HCT116 (cell line): ENCODE measurements around the gene CELA3B. TPM values are rescaled to one million over a fixed set of nuclear protein-coding genes. Genes with fewer than 3 reads are reported as not detected.

Experiments
- ATAC-seq: fragments of 200-7000 bp; cut with Tn5 transposase; 2 replicates; pipeline ENCODE4 v1.9.1; 2020; ENCODE audit warnings: mild to moderate bottlenecking, moderate library complexity
- BruUV-seq: library from RNA; stranded (reverse); fragments of 400-500 nt; replicated peaks from 2 replicates; lab custom pipeline; 2021; lab: Mats Ljungman, UMichigan
- CTCF ChIA-PET: fragments of 300-600 bp; sonication (Branson Sonifier 250); formaldehyde crosslinking; loops from one replicate; lab custom pipeline; 2021; ENCODE audit warnings: antibody characterized with exemption; lab: Charles Lee
- POLR2A ChIA-PET: fragments of 300-600, 350-600 bp; sonication (Branson Sonifier 250); formaldehyde crosslinking; loops from one replicate; lab custom pipeline; 2021; ENCODE audit warnings: antibody characterized with exemption; lab: Charles Lee
- RAD21 ChIA-PET, 2 experiments: fragments of 300-600 bp; sonication (Branson Sonifier 250); formaldehyde crosslinking; loops; one replicate each; lab custom pipeline; 2023; ENCODE audit warnings: low total read pairs in 2 of 2; ENCODE audit not compliant: uncharacterized antibody in 2 of 2, unreplicated experiment in 2 of 2, low non-redundant PET in 1 of 2; lab: Charles Lee
- DNase-seq: peaks from one replicate; pipeline ENCODE4 v3.0.0-alpha.2; 2010; ENCODE audit warnings: low read depth, low spot score
- H2AFZ ChIP-seq: fragments of 200-600 bp; shearing (Covaris generic), sonication (generic); 2 replicates; pipeline ENCODE4 v1.6.1; 2017; ENCODE audit warnings: low read depth, mixed run types, mixed read lengths, antibody characterized with exemption, low read length; ENCODE audit not compliant: poor library complexity, severe bottlenecking
- H3K27ac ChIP-seq: 2 replicates; pipeline ENCODE4 v1.5.1; 2012; ENCODE audit warnings: low read depth, low read length
- H3K27me3 ChIP-seq: fragments of 200-600 bp; sonication (generic); 2 replicates; pipeline ENCODE4 v1.6.1; 2016; ENCODE audit warnings: mixed run types, low read length, mixed read lengths; ENCODE audit not compliant: insufficient read depth
- H3K36me3 ChIP-seq, 2 experiments: fragments of 200-500 bp in 1 of 2; fragments of 200-600 bp in 1 of 2; sonication (Bioruptor generic) in 1 of 2; sonication (generic) in 1 of 2; 2 replicates each; pipeline versions ENCODE4 v1.5.1 to v1.6.1; 2014 to 2016; ENCODE audit warnings: low read length in 2 of 2, inconsistent platforms in 1 of 2, mixed read lengths in 1 of 2, mixed run types in 1 of 2; ENCODE audit not compliant: insufficient read depth in 2 of 2, control insufficient read depth in 1 of 2
- H3K4me1 ChIP-seq, 2 experiments: fragments of 200-600 bp in 1 of 2; sonication (generic) in 1 of 2; 2 replicates each; pipeline versions ENCODE4 v1.5.1 to v1.6.1; 2012 to 2017; ENCODE audit warnings: low read length in 2 of 2, inconsistent platforms in 1 of 2, mild to moderate bottlenecking in 1 of 2, mixed read lengths in 1 of 2, mixed run types in 1 of 2, moderate library complexity in 1 of 2; ENCODE audit not compliant: insufficient read depth in 2 of 2, control insufficient read depth in 1 of 2
- H3K4me2 ChIP-seq: fragments of 200-600 bp; sonication (generic); 2 replicates; pipeline ENCODE4 v1.6.1; 2017; ENCODE audit warnings: mixed run types, low read length, mixed read lengths
- H3K4me3 ChIP-seq, 2 experiments: fragments of 200-600 bp in 1 of 2; sonication (generic) in 1 of 2; replicated peaks in 1 of 2; 2 replicates each; pipeline ENCODE4 v1.5.1; 2011 to 2016; ENCODE audit warnings: low read length in 2 of 2, control low read depth in 1 of 2, low read depth in 1 of 2, mild to moderate bottlenecking in 1 of 2, mixed read lengths in 1 of 2, mixed run types in 1 of 2
- H3K79me2 ChIP-seq: fragments of 200-600 bp; sonication (generic); 2 replicates; pipeline ENCODE4 v1.6.1; 2017; ENCODE audit warnings: mild to moderate bottlenecking, mixed run types, low read length, moderate library complexity, mixed read lengths; ENCODE audit not compliant: insufficient read depth
- H3K9ac ChIP-seq: fragments of 200-600 bp; sonication (generic); 2 replicates; pipeline ENCODE4 v1.6.1; 2016; ENCODE audit warnings: low read length, mixed read lengths
- H3K9me2 ChIP-seq: fragments of 200-600 bp; sonication (generic), shearing (Covaris generic); 2 replicates; pipeline ENCODE4 v1.6.1; 2017; ENCODE audit warnings: mixed run types, mild to moderate bottlenecking, moderate library complexity; ENCODE audit not compliant: insufficient read depth
- H3K9me3 ChIP-seq, 2 experiments: fragments of 200-500 bp in 1 of 2; fragments of 200-600 bp in 1 of 2; sonication (Bioruptor generic) in 1 of 2; sonication (generic) in 1 of 2; 2 replicates each; pipeline ENCODE4 v1.6.1; 2014 to 2017; ENCODE audit warnings: low read length in 2 of 2, mixed read lengths in 2 of 2, inconsistent platforms in 1 of 2, low read depth in 1 of 2, mild to moderate bottlenecking in 1 of 2, mixed run types in 1 of 2, moderate library complexity in 1 of 2; ENCODE audit not compliant: control insufficient read depth in 1 of 2, insufficient read depth in 1 of 2
- H4K20me1 ChIP-seq: fragments of 200-600 bp; sonication (generic), shearing (Covaris generic); 2 replicates; pipeline ENCODE4 v1.6.1; 2017; ENCODE audit warnings: mixed run types, mild to moderate bottlenecking, moderate library complexity; ENCODE audit not compliant: insufficient read depth
- CEBPB ChIP-seq: IDR thresholded peaks from 2 replicates; pipeline ENCODE4 v1.6.1; 2012; ENCODE audit warnings: low read depth
- EZH2 ChIP-seq: fragments of 200-600 bp; sonication (generic); IDR thresholded peaks from 2 replicates; pipeline ENCODE4 v1.6.1; 2017; ENCODE audit warnings: antibody characterized with exemption, mixed run types
- EZH2phosphoT487 ChIP-seq: fragments of 200-600 bp; IDR thresholded peaks from 2 replicates; pipeline ENCODE4 v1.6.1; 2018; ENCODE audit warnings: antibody characterized with exemption, borderline replicate concordance
- FOSL1 ChIP-seq: IDR thresholded peaks from 2 replicates; pipeline ENCODE4 v1.6.1; 2012; ENCODE audit warnings: low read depth
- JUND ChIP-seq: IDR thresholded peaks from 2 replicates; pipeline ENCODE4 v1.6.1; 2012
- RAD21 ChIP-seq: IDR thresholded peaks from 2 replicates; pipeline ENCODE4 v1.6.1; 2012; ENCODE audit warnings: low read depth, mild to moderate bottlenecking
- SIN3A ChIP-seq: IDR thresholded peaks from 2 replicates; pipeline ENCODE4 v1.6.1; 2012; ENCODE audit warnings: low read depth
- TCF7L2 ChIP-seq: IDR thresholded peaks from 2 replicates; pipeline ENCODE4 v1.7.0; 2011; ENCODE audit warnings: borderline replicate concordance, inconsistent platforms; ENCODE audit not compliant: insufficient read depth, insufficient read length; ENCODE audit errors: extremely low read depth
- YY1 ChIP-seq: IDR thresholded peaks from 2 replicates; pipeline ENCODE4 v1.6.1; 2011; ENCODE audit warnings: low read length, low read depth, moderate library complexity, mild to moderate bottlenecking; ENCODE audit not compliant: insufficient replicate concordance; ENCODE audit errors: extremely low read depth
- ZNF274 ChIP-seq: fragments of 200-500 bp; sonication (Bioruptor generic); IDR thresholded peaks from 2 replicates; pipeline ENCODE4 v1.6.1; 2014; ENCODE audit warnings: mild to moderate bottlenecking, low read depth, low read length, inconsistent platforms
- intact Hi-C: fragments of 100-400 bp; cut with micrococcal nuclease; formaldehyde crosslinking; loops from 2 replicates; pipeline ENCODE4 v1.10.0; 2022
- total RNA-seq: library from RNA; stranded (reverse); gene quantifications from one replicate; pipeline ENCODE4 v1.2.1, GENCODE V29; 2021; ENCODE audit not compliant: unreplicated experiment
- TF ChIP-seq, protein P1 (sequence below): IDR thresholded peaks from 2 replicates; pipeline ENCODE4 v1.6.1; 2012; ENCODE audit warnings: low read depth

The CELA3B gene
- total RNA-seq, 1 experiment from 2014 or later, result 5.3 TPM

DNA sequence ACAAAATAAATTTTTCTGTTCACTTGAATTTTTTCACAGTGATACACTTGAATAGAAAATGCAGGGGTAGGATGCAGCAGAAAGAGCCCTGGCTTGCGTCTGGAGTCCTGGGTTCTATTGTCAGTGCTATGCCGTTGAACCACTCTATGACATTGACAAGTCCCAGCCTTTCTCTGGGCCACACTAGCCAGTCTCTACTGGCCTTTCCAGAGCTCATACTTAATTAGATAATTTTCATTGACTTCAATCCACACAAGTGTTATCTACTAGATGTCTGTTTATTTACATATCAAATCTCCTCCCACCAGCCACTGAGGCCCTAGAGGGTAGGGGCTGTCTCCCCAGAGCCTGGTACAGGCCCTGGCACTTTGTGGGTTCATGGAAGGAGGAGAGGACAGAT lies 15.5 kb upstream of the CELA3B start:
- Histone ChIP-seq H3K9me2 (no peaks in the 10 kb centered on the region), H3K4me1 (peaks cover 13 to 20% of the 10 kb centered on the region in 2 experiments), H3K79me2 (no peaks in the 10 kb centered on the region), H3K4me3 (no peak overlapping the region), H3K9me3 (no peaks in the 10 kb centered on the region), H3K27me3 (no peaks in the 10 kb centered on the region), H2AFZ (no peak overlapping the region), H3K4me2 (no peak overlapping the region), H3K9ac (no peak overlapping the region), H4K20me1 (no peaks in the 10 kb centered on the region), H3K27ac (no peak overlapping the region), H3K36me3 (no peaks in the 10 kb centered on the region)
- CTCF ChIA-PET, result no interaction called here
- no peak for DNase-seq
- ATAC-seq, result no peak
- intact Hi-C loops, result loop anchor here (5.0 kb wide), 2 partner anchors 89 to 304 kb away; no protein-coding TSS in a partner anchor
- POLR2A ChIA-PET, result no interaction called here
- RAD21 ChIA-PET, result no interaction called here
- BruUV-seq, result no TSS peak
- TF ChIP-seq TCF7L2, result no peak
- TF ChIP-seq SIN3A, result no peak
- TF ChIP-seq ZNF274, result no peak
- no peak for TF ChIP-seq RAD21
- no peak for TF ChIP-seq CEBPB
- no peak for TF ChIP-seq EZH2phosphoT487
- TF ChIP-seq YY1, result no peak
- no peak for TF ChIP-seq JUND
- TF ChIP-seq, protein P1, sequence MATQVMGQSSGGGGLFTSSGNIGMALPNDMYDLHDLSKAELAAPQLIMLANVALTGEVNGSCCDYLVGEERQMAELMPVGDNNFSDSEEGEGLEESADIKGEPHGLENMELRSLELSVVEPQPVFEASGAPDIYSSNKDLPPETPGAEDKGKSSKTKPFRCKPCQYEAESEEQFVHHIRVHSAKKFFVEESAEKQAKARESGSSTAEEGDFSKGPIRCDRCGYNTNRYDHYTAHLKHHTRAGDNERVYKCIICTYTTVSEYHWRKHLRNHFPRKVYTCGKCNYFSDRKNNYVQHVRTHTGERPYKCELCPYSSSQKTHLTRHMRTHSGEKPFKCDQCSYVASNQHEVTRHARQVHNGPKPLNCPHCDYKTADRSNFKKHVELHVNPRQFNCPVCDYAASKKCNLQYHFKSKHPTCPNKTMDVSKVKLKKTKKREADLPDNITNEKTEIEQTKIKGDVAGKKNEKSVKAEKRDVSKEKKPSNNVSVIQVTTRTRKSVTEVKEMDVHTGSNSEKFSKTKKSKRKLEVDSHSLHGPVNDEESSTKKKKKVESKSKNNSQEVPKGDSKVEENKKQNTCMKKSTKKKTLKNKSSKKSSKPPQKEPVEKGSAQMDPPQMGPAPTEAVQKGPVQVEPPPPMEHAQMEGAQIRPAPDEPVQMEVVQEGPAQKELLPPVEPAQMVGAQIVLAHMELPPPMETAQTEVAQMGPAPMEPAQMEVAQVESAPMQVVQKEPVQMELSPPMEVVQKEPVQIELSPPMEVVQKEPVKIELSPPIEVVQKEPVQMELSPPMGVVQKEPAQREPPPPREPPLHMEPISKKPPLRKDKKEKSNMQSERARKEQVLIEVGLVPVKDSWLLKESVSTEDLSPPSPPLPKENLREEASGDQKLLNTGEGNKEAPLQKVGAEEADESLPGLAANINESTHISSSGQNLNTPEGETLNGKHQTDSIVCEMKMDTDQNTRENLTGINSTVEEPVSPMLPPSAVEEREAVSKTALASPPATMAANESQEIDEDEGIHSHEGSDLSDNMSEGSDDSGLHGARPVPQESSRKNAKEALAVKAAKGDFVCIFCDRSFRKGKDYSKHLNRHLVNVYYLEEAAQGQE, result no peak
- no peak for TF ChIP-seq EZH2
- no peak for TF ChIP-seq FOSL1
